ELF-1 (cell line): Measurements from ENCODE around the gene ADAMTS14.

Experiments used
- DNase-seq: peaks from one replicate; pipeline ENCODE4 v3.0.0-alpha.2; 2016; ENCODE audit warnings: low read depth, low spot score

The ADAMTS14 gene

GRCh38 chr10:70771311-70772194, 99.2 kb downstream of the ADAMTS14 start:
- DNase-seq: no peak

GRCh38 chr10:70772627-70773026, 100.3 kb downstream of the ADAMTS14 start:
- no peak for DNase-seq

DNA sequence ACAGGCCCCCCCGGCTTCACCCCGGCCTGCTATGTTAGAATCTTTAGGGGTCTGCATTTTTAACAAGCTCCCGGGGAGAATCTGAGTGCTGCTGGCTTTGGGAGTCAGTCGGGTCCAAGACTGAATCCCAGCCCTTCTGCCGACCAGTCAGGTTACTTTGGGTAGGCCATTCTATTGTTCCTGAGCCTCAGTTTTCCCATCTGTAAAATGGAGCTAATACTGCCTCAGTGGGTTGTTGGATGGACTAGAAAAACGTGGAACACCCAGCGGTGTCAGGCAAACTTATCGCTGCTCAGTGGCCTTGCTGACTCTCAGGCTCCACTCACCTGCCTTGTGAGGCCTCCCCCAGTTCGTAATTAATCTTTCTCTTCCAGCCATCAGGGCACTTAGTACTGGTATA, 101.2 kb downstream of the ADAMTS14 start:
- no peak for DNase-seq

DNA sequence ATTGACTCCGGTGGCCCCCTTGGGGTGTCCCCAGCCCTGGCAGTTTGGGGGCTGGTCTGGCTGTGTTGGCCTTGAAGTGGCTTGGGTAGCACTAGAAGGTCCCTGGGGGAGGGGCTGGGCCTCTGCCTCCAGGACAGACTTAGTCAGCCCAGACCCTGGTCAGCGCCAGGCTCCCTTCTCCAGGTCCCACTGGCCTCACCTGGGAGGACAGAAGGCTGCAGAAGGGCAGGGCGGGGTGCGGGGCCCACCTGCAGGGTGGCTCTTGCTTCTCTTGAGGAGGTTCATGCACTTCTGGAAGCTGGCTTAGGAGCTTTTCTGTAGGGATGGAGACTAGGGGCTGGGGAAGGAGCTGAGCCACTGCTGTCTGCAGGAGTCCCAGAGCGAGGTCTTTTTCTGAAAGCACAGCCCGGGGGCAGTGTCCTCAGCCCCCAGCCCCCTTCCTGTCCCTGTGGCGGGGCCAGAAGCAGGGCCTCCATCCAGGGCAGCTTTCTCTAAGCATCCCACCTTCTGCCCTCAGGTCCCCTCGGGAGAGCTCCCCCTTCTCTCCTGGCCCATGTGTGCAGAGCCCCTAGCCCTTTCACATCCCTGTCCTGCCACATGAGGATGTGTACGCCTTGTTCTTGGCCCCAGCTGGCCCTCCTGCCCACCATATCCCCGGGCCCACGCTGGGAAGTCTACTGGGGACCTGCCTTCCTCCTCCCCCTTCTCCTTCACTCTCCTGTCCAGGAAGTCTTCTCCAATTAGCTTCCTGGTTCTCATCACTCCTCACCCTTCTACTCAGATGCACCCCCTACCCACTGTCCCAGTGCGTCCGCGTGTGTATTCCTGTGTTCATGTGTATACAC, 101.9 kb downstream of the ADAMTS14 start:
- no peak for DNase-seq

GRCh38 chr10:70774810-70775678, 102.7 kb downstream of the ADAMTS14 start:
- no peak for DNase-seq

GRCh38 chr10:70775679-70776454, 103.6 kb downstream of the ADAMTS14 start:
- DNase-seq: no peak

- no peak for DNase-seq
These were observed 104.2 kb downstream of the ADAMTS14 start for GRCh38 chr10:70776455-70777005.

DNA sequence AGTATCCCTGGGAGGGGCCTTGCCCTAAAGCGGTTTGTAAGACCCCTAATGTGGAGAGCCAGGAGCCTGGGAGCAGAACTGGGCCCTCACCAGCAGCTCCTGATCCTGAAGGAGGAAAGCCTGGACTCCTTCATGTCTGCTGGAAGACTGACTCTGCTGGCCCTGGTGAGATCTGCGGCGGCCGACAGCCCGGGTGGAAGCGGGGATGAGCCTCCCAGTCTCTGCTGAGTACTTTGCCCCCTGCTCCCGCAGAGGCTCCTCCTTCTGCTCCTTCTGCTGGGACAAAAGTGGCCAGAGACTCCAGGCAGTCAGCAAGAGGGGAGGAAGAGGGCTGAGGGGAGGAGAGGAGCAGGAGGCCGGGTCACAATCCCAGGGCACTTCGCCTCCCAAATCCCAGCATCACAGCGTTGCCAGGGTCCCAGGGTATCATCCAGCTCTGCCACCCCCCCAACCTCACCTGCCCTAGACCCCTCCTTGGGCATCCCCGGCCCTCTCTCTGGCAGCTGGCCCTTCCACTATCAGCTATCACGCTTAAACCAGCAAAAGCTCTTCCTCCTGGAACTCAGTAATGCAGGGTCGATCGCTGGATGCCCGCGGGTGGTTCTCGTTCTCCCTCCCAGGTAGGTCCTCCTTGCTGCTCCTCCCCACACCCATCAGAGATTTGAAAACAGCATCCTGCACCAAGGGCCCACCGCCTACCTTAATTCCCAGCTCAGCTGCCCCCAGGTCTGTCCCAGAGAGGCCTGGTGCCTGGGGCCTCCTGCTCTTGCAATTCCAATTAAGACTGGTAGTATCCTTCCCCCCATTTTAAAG, 105.0 kb downstream of the ADAMTS14 start:
- no peak for DNase-seq

DNA sequence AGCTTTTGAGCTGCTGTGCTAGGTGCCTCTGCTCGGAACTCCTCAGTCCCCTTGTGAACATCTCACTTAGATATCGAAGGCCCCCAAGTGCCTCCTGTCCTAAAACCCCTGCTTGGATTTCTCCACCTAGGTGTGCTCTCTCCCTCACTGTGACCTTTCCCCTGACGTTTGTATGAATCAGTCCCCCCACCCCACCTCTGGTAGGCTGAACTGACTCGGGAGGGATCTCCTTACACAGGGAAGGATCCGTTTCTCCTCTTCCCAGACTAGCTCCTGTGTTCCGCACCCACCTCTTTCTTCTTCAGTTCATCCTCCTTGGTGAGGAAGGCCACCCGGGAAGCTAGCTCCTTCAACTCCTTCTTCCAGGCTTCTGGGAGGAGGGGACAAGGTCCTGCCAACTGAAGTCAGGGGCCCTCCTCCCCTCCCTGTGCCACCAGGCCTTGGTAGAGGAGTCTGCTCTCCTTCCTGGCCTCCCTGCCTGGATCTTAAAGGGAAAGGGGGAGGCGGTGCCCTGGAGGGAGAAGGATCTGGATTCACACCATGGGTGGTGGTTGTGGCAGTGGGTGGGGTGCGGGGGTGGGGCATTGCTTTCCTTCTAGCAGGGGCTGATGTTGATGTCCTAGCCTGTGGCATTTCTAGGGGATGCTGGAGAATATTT, 106.1 kb downstream of the ADAMTS14 start:
- no peak for DNase-seq

GRCh38 chr10:70779088-70779487, 106.8 kb downstream of the ADAMTS14 start:
- DNase-seq: no peak

DNA sequence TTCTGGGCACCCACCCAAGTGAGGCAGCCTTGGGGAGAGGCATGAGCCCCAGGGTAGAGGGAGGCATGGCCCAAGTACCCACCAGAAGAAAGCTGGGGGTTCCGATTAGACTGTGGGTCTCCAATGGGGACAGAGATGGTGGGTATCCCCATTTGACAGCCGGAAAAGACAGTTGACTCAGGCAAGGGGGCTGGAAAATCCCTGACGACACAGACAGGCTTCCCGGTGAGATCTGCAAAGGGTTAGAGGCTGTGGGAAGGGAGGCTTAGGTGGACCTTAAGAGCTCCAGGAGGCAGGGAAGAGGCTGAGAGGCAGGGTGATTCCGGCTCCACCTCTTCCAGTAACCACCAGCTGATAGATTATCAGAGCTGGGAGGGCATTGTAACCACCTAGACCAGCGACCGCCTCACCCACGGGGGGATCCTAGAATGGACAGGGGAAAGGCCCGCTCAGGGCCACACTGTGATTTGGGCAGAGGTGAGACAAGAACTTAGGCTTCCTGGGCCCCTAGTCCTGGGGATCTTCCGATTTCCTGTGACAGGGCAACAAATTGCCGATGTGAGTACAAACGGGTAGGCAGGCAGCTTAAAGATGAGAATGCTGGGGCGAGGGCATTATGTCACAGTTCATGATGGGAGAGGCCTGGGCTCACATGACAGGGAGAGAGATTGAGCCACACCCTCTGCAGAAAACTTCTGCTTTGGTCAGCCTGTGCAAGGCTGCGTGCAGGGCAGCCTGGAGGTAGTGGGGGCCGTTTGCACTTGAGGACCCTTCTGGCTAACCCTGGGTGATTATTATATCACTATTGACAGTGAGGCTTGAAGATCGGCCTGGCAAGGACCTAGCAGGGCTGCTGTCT, 107.4 kb downstream of the ADAMTS14 start:
- no peak for DNase-seq

GRCh38 chr10:70780370-70780760, 108.1 kb downstream of the ADAMTS14 start:
- DNase-seq: no peak

- no peak for DNase-seq
These were observed 108.5 kb downstream of the ADAMTS14 start for GRCh38 chr10:70780772-70781171.

GRCh38 chr10:70781461-70782051, 109.2 kb downstream of the ADAMTS14 start:
- DNase-seq: no peak

DNA sequence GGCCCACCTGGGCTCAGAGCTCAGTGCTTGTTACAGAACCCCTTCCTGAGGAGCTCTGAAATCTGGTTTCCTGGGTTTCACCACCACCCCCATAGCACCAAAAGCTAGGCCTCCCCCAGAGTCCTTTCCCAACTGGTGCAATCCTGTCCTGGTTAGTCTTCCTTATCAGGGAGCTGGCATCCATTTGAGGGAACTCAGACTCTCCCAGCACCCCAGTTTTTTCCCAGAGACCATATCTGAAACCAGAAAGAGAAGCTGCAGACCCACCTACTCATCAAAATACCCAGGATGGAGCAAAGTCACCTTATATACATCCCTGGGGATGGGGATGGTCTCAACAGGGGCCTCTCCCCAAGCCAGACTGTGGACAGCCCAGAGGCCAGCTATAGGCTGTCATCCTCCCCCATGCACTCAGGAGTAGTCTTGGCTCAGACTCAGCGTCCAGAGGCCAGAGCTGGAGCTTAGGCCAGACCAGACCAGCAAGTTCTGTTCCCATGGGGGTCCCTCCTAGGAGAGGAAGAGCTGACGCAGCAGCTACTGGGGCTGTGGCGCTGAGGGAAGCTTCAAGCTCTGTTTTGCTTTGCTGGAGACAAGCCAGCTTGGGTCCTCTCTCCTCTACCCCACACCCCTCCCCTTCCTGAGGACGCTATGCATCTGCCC, 109.9 kb downstream of the ADAMTS14 start:
- no peak for DNase-seq

DNA sequence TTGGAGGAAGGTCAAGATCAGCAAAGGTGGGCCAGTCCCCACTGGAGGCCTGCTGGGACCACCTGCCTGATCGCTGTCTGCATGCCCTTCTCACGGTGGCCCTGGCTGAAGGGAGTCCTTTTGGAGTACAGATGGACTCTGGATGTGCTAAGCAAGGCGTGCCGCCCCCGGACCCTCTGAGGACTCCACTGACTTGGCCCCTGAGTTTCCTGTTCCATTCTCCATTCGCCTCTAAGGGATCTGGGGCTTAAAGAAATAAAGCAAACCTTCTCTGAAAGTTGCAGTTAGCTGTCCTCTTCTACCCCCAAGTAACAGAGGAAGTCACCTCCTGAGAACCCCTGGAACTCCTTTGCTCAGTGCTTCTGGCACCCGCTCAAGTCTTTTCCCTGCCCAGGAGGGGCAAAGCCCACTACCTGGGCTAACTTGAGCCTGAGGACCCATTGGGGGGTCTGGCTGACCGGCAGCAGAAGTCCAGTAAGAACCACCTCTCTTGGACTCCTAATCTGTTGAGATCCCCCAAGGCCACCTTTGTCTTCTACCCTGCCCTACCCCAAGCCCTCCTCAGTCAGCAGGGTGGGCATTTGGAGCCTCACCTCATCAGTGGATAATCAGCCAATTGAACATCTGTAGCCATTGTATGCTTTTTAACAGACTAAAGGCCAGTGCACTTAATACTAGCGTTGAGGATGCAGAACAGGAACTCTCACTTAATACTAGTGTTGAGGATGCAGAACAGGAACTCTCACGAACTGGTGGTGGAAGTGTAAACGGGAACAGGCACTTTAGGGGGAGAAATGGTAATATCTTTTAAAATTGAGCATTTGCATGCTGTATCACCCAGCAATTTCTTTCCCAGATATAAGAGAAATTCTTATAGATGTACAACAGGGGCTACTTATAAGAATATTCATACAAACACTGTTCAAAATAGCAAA, 110.7 kb downstream of the ADAMTS14 start:
- no peak for DNase-seq
